HG02571 (cell line): ENCODE measurements around the gene GHITM.
"Not testable (repeated sequence)": the region's sequence is repeated elsewhere in the genome, so short reads cannot be mapped to it uniquely, and the experiment has no call there.

ENCODE experiments used
- ATAC-seq: cut with Tn5 transposase; IDR thresholded peaks from one replicate; pipeline ENCODE4 v1.9.1; 2021; ENCODE audit warnings: mild to moderate bottlenecking, moderate library complexity; ENCODE audit not compliant: unreplicated experiment

The GHITM gene

DNA sequence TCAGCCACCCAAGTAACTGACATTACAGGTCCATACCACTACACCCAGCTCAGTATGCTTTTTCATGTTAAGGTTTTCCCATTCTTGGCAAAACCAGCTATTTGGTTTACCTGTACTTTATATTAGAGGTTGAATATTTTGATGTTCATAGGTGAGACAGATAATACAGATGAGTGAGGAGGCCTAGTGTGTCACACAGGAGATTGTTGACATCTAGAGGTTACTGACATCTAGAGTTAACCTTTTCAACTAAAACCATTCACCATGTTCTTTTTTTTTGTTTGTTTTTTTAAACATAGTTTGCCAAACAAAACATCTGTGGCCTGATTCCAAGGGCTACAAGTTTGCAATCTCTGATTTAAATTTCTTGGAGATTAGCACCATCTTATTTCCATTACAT is 8.0 kb downstream of the GHITM start:
- no peak for ATAC-seq

DNA sequence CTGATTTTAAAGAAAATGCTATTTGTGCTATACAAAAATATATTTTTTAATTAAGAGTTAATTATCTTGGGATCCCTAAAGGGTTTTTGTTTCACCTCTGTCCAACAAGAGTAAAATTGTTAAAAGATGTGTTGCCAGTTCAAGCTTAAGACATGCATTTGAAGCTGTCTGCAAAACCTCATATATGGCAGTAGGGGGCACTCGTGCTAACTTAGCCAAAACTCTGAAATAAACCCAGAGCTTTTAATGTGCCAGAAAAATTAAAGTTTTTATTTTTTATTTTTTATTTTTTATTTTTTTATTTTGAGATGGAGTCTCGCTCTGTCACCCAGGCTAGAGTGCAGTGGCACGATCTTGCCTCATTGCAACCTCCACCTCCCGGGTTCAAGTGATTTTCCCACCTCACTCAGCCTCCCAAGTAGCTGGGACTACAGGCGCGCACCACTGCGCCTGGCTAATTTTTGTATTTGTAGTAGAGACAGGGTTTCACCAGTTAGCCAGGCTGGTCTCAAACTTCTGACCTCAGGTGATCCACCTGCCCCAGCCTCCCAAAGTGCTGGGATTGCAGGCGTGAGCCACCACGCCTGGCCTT is 8.8 kb downstream of the GHITM start:
- ATAC-seq, result not testable (repeated sequence)

DNA sequence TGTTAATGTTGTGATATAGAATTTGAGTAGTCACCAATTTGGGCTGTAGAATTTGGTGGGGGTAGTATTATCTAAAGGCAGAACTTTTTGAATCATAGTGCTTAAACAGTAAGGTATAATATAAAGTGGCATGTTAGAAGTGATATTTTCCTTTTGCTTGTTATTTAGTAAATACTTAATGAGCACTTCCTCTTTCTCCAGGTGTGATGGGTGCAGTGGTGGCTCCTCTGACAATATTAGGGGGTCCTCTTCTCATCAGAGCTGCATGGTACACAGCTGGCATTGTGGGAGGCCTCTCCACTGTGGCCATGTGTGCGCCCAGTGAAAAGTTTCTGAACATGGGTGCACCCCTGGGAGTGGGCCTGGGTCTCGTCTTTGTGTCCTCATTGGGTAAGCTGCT is 10.5 kb downstream of the GHITM start:
- no peak for ATAC-seq

DNA sequence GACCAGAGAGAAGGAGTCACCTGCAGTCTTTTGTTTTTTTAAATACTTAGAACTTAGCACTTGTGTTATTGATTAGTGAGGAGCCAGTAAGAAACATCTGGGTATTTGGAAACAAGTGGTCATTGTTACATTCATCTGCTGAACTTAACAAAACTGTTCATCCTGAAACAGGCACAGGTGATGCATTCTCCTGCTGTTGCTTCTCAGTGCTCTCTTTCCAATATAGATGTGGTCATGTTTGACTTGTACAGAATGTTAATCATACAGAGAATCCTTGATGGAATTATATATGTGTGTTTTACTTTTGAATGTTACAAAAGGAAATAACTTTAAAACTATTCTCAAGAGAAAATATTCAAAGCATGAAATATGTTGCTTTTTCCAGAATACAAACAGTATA is 13.5 kb downstream of the GHITM start:
- ATAC-seq, result no peak

DNA sequence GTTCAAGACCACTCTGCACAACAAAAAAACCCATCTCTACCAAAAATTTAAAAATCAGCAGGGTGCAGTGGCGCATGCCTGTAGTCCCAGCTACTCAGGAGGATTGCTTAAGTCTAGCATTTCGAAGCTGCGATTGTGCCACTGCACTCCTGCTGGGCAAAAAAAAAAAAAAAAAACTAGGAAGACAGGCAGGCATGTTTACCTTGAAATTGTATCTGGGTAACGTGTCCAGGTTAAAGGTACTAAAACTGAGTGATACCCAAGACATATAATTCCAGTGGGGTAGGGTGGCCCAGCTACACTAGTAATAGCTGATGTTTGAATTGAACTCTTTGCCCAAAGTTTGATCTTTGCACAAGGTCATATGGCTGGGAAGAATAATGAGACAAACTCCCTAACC is 16.2 kb downstream of the GHITM start:
- no peak for ATAC-seq

DNA sequence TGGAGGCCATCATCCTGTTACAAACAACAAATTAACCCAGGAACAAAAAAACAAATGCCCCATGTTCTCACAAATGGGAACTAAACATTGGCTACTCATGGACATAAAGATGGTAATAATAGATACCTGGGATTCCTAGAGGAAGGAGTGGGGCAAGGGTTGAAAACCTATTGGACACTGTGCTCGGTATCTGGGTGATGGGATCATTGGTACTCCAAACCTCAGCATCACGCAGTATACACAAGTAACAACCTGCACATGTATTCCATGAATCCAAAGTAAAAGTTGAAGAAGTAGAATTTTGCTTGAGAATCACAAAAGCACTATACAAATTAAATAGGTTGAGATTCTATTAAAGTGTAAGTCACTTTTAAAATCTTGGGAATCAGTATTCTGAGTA is 16.7 kb downstream of the GHITM start:
- ATAC-seq, result no peak

DNA sequence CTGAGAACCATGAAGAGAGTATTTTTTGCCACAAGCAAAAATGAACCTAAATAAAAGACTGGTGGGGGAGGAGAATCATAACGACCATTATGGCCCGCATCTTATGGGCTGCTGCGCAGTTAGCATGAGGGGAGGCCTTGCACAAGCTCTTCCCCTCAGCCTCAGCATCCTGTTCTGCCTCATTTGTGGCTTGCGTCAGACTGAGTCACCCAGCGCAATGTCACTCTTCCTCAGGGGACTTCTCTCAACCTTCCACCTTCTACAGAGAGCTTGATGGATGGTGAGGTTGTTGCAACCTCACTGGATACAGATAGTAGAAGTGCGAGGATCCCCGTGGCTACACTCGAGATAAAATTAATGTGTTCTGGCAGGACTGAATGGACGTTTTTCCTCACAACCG is 17.5 kb downstream of the GHITM start:
- no peak for ATAC-seq

DNA sequence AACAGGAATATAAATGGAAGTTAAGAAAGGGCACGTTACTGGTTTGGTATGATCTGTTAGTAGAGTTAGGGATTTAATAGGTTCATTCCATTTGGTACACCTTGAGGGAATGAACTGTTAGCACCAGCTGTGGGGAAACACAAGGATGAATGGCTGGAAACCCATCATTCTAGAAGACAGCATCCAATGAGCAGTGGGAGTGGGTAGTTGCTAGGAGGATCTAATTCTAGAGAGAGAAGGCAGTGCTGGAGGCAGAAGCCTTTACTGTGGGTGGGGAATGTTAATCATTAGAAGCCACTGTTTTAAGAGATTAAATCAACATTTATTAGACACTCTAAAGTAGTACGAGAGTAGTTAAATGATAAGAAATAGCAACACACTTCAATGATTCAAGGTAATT is 18.8 kb downstream of the GHITM start:
- no peak for ATAC-seq

DNA sequence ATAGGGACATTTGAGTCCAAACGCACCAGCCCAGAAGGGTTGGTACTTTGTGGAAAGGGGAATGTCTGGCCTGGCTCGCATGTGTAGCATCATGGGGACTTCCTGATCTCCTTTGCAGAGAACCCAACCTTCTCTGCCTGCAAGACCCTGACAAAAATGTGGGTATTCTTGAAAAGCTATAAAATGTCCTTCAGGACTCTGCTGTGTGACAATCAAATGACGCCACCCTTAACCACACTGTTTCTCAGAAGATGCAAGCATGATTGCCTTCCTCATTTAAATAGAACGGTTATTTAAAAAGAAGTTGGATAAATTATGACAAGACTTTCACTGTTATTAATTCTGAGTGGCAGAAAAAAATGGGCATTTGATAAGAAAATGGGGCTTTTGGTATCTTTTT is 19.2 kb downstream of the GHITM start:
- no peak for ATAC-seq

DNA sequence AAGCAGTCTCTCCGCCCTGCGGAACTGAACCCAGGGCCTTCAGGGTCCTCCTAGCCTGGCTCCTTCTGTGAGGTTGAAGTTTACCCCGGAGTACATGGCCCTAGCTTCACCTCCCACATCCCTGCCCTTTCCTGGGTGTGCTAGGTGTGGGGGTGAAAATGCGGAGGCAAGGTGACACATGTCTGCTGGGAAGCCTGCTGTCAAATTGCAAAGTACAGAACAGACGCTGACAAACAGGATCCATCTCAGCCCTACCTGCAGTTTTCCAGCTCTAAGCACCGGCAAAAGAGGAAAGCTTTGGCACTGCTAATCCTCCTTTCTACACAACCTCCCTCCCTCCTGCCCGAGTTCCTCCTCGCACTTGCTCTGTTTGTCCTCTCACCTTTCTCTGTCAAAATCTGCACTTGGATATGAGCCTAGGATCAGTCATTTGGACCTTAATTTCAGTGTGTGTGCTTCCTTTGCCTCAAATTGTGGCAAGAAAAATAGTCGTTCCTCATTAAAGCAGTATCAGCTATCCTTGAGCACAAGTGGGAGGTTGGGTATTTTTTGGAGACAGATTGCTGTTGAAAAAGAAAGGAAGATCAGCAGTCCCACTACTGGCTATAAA is 19.9 kb downstream of the GHITM start:
- no peak for ATAC-seq

DNA sequence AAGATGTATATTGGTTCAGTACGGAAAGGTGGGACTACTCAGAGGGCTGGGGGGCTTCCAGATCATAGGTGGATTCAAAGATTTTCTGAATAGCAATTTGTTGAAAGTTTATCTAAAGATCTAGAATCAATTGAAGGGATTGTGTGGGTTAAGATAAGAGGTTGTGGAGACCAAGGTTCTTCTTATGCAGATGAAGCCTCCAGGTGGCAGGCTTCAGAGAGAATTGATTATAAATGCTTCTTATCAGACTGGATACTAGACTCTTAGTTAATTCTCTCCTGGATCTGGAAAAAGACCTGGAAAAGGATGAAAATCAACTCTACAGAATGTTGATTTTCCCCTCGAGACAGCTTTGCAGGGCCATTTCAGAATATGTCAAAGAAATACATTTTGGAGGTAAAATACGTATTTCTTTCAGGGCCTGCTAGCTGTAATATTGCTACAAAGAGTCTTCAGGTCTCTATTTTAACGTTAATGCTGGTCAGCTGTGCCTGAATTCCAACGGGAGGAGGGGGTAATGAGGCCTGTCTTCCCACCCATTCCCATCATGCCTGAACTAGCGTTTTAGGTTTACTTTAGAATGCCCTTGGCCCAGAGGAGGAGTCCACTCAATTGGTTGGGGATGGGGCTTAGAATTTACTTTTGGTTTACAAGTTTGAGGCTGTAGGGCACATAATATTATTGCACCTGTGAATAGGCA is 21.5 kb downstream of the GHITM start:
- ATAC-seq, result no peak

DNA sequence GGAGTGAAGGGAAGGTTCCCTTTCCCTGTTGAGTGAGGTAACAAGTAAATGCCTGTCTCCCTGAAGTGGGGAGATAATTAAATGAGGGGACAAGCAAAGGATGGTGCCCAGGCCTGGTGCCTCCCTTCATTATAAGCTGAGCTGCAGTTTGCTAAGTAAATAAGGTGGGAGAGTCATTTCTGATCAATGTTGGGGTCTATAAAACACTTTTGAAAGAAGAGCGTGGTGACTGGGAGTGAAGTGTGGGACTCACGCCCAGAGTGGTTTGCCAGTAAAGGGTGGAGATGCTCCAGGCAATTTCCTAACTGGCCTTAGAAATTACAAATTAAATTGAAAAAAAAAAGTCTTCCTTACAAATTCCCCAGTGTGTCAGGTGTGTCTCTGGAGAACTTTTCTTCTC is 24.7 kb downstream of the GHITM start:
- no peak for ATAC-seq

DNA sequence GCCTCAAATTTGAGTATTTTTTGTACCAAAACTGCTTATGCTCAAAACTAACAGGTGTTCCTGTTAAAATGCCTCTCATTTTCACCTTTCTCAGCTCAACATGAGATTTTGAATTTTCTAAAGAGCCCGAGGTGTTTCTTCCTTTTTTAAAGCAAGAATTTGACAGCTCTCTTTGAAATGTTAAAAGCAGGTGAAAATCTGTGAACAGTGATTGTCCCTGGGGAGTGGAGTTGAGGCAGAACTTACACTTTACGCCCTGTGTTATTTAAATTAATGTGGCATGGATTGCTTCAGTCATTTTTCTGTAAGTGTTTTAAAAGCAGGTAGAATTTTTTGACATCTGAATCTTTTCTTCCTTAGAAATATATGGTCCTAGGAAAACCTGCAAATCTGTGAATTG is 25.1 kb downstream of the GHITM start:
- ATAC-seq, result no peak

DNA sequence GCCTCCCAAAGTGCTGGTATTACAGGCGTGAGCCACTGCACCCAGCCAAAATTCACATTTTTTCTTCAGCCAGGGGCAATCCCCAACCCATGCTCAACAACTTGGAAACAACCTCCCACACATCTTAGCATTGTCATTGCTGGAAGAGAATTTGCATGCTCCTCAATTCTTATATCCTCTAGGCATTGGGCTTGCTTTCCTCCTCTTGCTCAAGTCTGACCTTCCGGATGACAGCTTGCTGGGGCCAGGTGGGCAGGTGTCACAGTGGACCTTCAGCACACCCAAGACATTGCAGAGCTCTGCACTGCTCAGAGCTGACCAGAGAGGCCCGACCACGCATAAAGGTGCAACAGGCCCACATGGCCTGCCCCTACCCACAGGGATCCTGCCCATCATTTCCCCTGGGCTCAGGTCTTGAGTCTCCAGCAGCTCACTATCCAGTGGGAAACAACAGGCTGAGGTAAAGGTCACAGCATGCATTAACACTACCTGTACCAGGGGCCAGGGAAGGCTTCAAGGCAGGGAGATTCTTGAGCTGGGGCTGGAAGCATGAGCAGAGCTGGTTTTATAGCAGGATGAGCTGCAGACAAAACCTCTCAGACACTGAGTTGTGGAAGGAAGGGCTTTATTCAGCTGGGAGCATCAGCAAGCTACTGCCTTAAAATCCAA is 27.4 kb downstream of the GHITM start:
- peak; percentile 51 for ATAC-seq

DNA sequence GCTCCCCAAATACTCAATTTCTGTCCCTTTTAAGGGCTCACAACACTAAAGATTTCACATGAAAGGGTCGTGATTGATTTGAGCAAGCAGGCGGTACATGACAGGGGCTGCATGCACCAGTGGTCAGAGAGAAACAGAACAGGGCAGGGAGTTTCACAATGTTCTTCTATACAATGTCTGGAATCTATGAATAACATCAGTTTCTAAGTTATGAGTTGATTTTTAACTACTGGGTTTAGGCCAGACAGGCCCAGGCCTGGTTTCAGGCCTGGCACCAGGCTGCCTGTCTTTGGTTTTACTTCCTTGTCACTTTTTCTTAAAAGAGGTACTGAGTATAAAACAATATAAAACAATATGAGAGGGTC is 28.0 kb downstream of the GHITM start:
- peak; percentile 7 for ATAC-seq

DNA sequence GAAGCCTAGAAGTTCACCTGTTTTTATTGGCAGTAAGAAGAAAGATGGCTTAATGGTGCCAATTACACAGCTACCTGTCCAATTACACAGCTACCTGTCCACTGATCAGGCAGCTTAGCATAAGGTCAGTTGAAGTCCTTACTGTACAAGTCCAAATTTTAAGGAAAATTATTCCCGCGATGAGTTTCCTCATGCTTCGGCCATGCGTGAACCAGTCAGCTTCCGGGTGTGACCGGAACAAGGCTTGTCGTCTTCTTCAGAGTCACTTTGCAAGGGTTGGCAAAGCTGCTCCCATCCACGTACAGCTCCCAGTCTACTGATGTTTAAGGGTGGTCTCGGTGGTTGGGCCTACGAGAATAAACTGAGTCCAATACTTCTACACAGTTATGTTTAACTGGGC is 29.1 kb downstream of the GHITM start:
- ATAC-seq, result not testable (repeated sequence)

DNA sequence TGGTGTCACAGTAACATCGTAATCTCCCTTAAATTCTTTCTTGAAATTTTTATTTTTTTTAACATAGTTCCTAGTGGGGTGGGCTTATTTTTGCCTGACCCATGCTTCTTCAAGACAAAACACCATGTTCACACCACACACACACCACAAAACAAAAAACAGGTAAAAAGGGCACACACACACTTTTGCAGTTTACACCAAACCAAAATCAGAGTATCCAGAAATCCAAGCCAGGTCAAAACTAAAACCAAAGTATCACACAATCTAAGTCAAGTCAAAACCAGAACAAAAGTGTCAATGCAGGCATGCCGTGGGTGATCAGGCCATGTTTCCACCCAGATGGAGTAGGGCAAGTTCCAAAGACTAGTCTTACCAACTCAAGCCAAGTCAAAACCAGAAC is 31.9 kb downstream of the GHITM start:
- ATAC-seq, result not testable (repeated sequence)

DNA sequence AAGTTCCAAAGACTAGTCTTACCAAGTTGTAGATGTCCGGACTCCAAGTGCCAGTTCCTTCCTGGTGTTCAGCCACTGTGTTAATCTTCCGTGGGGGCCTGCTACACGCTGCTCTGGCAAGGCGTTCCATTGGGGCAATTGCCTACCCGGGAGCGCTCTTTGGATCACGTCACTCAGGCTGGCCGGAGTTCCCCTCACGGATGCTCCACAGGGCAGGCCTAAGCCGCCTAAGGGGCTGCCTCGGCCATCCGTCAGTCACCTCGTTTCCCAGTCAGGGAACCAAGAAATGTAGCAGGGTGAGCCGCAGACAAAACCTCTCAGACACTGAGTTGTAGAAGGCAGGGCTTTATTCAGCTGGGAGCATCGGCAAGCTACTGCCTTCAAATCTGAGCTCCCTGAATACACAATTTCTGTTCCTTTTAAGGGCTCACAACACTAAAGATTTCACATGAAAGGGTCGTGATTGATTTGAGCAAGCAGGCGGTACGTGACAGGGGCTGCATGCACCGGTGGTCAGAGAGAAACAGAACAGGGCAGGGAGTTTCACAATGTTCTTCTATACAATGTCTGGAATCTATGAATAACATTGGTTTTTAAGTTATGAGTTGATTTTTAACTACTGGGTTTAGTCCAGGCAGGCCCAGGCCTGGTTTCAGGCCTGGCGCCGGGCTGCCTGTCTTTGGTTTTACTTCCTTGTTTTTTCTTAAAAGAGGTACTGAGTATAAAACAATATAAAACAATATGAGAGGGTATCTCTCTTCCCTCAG is 32.6 kb downstream of the GHITM start:
- peak; percentile 38 for ATAC-seq

DNA sequence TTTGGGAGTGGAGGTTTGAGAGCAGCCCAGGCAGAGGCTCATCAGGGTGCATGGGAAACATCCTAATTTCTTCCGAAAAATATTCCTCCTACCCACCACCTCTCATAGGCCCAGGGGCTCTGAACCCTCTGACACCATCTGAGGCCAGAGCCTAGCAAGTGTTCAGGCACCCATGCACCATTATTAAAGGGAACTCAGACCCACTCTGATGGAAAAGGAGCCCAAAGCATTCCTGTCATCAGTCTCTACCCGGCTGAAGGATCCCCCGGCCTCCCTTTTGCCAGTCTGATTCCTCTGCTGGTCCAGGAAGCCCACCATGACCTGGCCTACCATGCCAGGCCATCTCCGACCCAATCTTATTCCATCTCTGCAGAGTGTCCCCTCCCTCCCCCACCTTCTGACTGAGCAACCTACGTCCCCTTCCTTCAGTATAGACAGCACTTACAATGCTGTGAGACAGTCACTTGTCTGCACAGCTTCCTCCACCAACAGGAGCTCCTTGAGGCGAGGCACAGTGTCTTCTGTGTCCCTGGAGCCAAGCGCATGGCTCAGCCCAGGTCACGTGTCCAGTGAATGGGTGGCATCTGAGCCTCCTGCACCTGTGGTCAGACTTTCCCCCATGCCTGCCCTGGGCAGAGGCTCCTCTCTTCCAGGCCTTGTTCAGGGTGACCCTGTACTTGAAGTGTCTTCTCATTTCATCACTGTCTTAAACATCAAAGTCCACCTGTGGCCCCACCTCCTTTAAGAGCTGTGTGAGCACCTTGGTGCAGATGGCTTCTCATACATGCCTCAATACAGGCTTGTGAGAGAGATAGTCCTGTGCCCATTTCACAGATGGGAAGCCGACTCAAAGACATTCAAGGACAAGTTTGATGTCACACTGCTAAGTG is 33.4 kb downstream of the GHITM start:
- ATAC-seq, result peak; percentile 52

DNA sequence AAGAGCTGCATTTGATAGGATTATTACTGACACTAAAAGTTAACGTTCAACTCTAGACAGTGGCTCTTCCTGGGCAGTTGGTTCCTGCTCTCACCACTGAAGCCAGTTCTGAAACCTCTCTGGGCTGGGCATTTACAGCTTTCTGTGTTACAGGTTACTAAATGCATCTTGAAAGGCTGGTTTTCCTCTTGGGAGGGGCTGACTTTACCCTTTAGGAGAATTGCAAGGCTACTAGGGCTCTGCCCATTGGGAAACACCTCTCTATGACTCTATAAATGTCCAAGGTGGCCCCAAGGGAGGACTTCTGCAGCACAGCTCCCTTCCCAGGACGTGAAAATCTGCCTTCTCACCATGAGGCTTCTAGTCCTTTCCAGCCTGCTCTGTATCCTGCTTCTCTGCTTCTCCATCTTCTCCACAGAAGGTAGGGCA is 34.2 kb downstream of the GHITM start, which contains the start of gene GPR15LG:
Gene GPR15LG (plus strand): TSS at position 301 of the 429 bp plus-strand sequence. CDS start 51 bp downstream, at position 352.
- no peak for ATAC-seq
